GM18508 (cell line): ENCODE data around the gene TOR3A.
A peak's percentile ranks its signal among the peaks of the same experiment; 100 is the strongest.
"Not testable (repeated sequence)": the region's sequence is repeated elsewhere in the genome, so short reads cannot be mapped to it uniquely, and the experiment has no call there.

ENCODE experiments used
- ATAC-seq: cut with Tn5 transposase; IDR thresholded peaks from one replicate; pipeline ENCODE4 v1.9.1; 2021; ENCODE audit warnings: moderate number of reproducible peaks; ENCODE audit not compliant: insufficient read depth, unreplicated experiment

The TOR3A gene

GRCh38 chr1:179081687-179082332 lies at the start of gene TOR3A:
Gene TOR3A, plus strand, starts transcription at chr1:179082070. Its CDS starts 59 bp downstream, at chr1:179082129.
- ATAC-seq, result peak; percentile 85

GRCh38 chr1:179034720-179035119 lies 47.1 kb upstream of the TOR3A start:
- ATAC-seq, result peak; percentile 83

- ATAC-seq, result no peak
Measured at GRCh38 chr1:179036844-179037465, 44.9 kb upstream of the TOR3A start.

- ATAC-seq, result no peak
Measured at GRCh38 chr1:179038528-179039281, 43.2 kb upstream of the TOR3A start.

GRCh38 chr1:179039502-179040174 lies 42.2 kb upstream of the TOR3A start:
- ATAC-seq, result not testable (repeated sequence)

GRCh38 chr1:179040175-179040551 lies 41.7 kb upstream of the TOR3A start:
- not testable (repeated sequence) for ATAC-seq

- ATAC-seq, result no peak
Measured at GRCh38 chr1:179042087-179042486, 39.8 kb upstream of the TOR3A start.

GRCh38 chr1:179042700-179043099 lies 39.2 kb upstream of the TOR3A start:
- ATAC-seq, result no peak

GRCh38 chr1:179043266-179043665 lies 38.6 kb upstream of the TOR3A start:
- ATAC-seq, result no peak

- no peak for ATAC-seq
Measured at GRCh38 chr1:179043907-179044306, 38.0 kb upstream of the TOR3A start.

GRCh38 chr1:179046808-179047635 lies 34.8 kb upstream of the TOR3A start:
- ATAC-seq, result no peak

GRCh38 chr1:179047636-179047997 lies 34.3 kb upstream of the TOR3A start:
- no peak for ATAC-seq

GRCh38 chr1:179048339-179049124 lies 33.3 kb upstream of the TOR3A start:
- ATAC-seq, result no peak

GRCh38 chr1:179052776-179053175 lies 29.1 kb upstream of the TOR3A start:
- no peak for ATAC-seq

GRCh38 chr1:179053486-179053885 lies 28.4 kb upstream of the TOR3A start:
- ATAC-seq, result no peak

- no peak for ATAC-seq
Measured at GRCh38 chr1:179055937-179056336, 25.9 kb upstream of the TOR3A start.

- ATAC-seq, result no peak
Measured at GRCh38 chr1:179058487-179059483, 23.1 kb upstream of the TOR3A start.
